GM19193 (cell line): ENCODE results near the gene WDR18.
A peak's percentile ranks its signal among the peaks of the same experiment; 100 is the strongest.

Source experiments
- POLR2A ChIP-seq: IDR thresholded peaks from 4 replicates; pipeline ENCODE4 v1.6.1; 2011; ENCODE audit not compliant: insufficient read depth, insufficient read length; ENCODE audit errors: extremely low read depth

The WDR18 gene

GRCh38 chr19:1015061-1015781 is 31.1 kb downstream of the WDR18 start:
- TF ChIP-seq POLR2A = no peak

GRCh38 chr19:1015782-1016646 is 31.9 kb downstream of the WDR18 start:
- no peak for TF ChIP-seq POLR2A

GRCh38 chr19:1016647-1017114 is 32.5 kb downstream of the WDR18 start:
- TF ChIP-seq POLR2A = no peak

GRCh38 chr19:1017115-1017905 is 33.2 kb downstream of the WDR18 start:
- TF ChIP-seq POLR2A = no peak

- no peak for TF ChIP-seq POLR2A
These were observed 33.8 kb downstream of the WDR18 start for GRCh38 chr19:1017906-1018305.

- no peak for TF ChIP-seq POLR2A
These were observed 34.2 kb downstream of the WDR18 start for GRCh38 chr19:1018393-1018792.

GRCh38 chr19:1018932-1019615 is 34.9 kb downstream of the WDR18 start:
- TF ChIP-seq POLR2A = no peak

GRCh38 chr19:1019616-1019961 is 35.4 kb downstream of the WDR18 start:
- no peak for TF ChIP-seq POLR2A

GRCh38 chr19:1019980-1020867 is 36.1 kb downstream of the WDR18 start:
- TF ChIP-seq POLR2A = no peak

GRCh38 chr19:1020868-1021425 is 36.8 kb downstream of the WDR18 start, which contains the start of gene TMEM259:
TMEM259 (minus strand) TSS chr19:1021123; CDS start chr19:1020996, 127 bp downstream.
- peak; percentile 80 for TF ChIP-seq POLR2A

- peak; percentile 81 for TF ChIP-seq POLR2A
These were observed 42.0 kb downstream of the WDR18 start, which contains the start of gene CNN2 for GRCh38 chr19:1025960-1026782. CNN2 (plus strand) TSS chr19:1026608; CDS start chr19:1026662, 54 bp downstream.
